ENCODE data around the gene IL17RC.

Gene IL17RC

DNA sequence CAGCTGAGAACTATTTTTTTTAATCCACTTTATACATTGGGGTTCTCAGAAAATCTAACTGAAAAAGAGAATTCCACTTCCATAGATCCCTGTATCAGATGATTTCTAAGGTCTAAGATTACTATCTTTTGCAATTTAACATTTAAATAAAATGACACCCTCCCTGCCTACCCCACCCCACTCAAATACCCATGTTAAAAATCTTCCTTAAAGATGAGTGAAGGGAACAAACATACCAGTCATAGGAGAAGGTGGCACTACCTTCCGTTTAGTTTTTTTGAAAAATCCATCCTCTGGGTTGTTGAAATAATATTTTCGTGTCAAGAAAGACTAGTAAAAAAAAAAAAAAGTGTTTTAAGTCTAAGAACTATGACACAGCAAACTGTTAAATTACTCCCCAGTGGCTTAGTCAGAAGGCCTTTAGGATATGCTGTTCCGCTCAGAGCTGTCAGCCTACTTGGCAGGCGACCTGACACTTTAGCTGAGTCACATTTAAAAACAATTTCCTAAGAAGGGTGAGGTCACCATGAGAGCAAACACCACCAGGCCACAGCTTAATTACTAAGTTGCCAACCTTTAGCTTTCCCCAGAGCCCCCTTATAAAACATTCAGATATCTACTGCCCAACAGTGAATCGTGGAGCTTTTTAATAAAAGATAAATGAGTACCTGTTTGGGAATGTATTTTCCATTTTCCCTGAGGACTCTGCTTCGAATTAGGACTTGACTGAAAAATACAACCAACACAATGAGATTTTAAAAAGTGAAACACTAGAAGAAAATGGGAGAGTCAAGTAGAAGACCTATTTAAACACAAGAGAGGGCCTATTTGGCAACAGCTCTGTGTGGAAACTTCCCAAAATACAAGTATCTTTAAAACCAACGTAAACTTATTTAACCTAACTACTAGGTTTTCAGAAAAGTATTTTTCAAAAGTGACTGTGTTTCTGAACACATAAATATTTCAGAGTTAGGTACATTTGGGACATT, 60.1 kb downstream of the IL17RC start:
- no peaks in the 10 kb centered on the region for H3K4me1 ChIP-seq (ENCODE audit: insufficient read depth, low read length)
- H3K79me2 ChIP-seq (ENCODE audit: insufficient read depth, low read length), result peaks cover 16% of the 10 kb centered on the region
- H4K20me1 ChIP-seq (ENCODE audit: insufficient read depth, low read length), result no peaks in the 10 kb centered on the region; the same call in 1 of the 2 replicates
- H2AFZ ChIP-seq (ENCODE audit: low read depth, low read length), result no peak overlapping the region
- H3K4me2 ChIP-seq (ENCODE audit: insufficient read depth, low read length), result no peak overlapping the region
- H3K27ac ChIP-seq (ENCODE audit: low read length), result no peak overlapping the region
- DNase-seq (no peak), ATAC-seq (ENCODE audit: insufficient read depth, low read depth) (no peak; the same call in 2 of the 3 replicates)
- no peaks in the 10 kb centered on the region for H3K27me3 ChIP-seq (ENCODE audit: insufficient read depth, low read length, poor library complexity)
- H3K36me3 ChIP-seq (ENCODE audit: insufficient read depth, low read length), result peaks cover 47% of the 10 kb centered on the region
- TF ChIP-seq, protein P1, sequence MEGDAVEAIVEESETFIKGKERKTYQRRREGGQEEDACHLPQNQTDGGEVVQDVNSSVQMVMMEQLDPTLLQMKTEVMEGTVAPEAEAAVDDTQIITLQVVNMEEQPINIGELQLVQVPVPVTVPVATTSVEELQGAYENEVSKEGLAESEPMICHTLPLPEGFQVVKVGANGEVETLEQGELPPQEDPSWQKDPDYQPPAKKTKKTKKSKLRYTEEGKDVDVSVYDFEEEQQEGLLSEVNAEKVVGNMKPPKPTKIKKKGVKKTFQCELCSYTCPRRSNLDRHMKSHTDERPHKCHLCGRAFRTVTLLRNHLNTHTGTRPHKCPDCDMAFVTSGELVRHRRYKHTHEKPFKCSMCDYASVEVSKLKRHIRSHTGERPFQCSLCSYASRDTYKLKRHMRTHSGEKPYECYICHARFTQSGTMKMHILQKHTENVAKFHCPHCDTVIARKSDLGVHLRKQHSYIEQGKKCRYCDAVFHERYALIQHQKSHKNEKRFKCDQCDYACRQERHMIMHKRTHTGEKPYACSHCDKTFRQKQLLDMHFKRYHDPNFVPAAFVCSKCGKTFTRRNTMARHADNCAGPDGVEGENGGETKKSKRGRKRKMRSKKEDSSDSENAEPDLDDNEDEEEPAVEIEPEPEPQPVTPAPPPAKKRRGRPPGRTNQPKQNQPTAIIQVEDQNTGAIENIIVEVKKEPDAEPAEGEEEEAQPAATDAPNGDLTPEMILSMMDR (IDR thresholded peaks at IDR 0.05; ENCODE audit: borderline replicate concordance, extremely low read depth, low read length, poor library complexity, severe bottlenecking), result no peak
- no peak for TF ChIP-seq EZH2 (IDR thresholded peaks at IDR 0.05; ENCODE audit: borderline replicate concordance, low read depth, low read length, severe bottlenecking)
- H3K4me3 ChIP-seq (ENCODE audit: low read depth in 1 of 2, low read length in 2 of 2), result no peak overlapping the region
- H3K9me3 ChIP-seq (ENCODE audit: insufficient read depth, low read length, severe bottlenecking), result no peaks in the 10 kb centered on the region
- H3K9ac ChIP-seq (ENCODE audit: low read depth, low read length), result no peak overlapping the region

DNA sequence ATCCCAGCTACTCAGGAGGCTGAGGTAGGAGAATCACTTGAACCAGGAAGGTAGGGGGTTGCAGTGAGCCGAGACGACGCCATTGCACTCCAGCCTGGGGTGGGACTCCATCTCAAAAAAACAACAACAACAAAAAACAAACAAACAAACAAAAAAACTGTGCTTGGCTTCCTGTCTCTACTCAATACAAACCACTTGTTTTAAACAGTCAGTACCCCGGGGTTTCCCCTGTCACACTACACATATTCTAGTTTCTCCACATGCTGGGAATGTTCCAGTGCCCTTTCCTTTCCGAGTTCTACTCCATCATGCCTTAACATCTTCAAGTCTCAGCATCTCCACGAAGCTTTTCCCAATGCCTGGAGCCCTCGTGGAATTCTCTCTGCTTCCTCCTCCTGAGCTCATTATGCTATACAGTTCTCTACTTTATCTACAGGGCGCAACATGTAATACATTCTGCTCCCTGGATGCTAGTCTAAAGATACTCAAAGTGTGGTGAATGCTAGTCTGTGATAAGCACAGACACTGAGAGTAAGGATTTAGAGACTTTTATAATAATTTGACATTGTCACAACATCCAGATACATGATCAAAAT, 61.9 kb downstream of the IL17RC start:
- no peak for DNase-seq
- Histone ChIP-seq H3K27ac (ENCODE audit: low read length) (no peak overlapping the region), H3K4me3 (ENCODE audit: low read depth in 1 of 2, low read length in 2 of 2) (no peak overlapping the region), H3K9ac (ENCODE audit: low read depth, low read length) (no peak overlapping the region), H3K27me3 (ENCODE audit: insufficient read depth, low read length, poor library complexity) (no peaks in the 10 kb centered on the region), H4K20me1 (ENCODE audit: insufficient read depth, low read length) (no peaks in the 10 kb centered on the region; the same call in 1 of the 2 replicates), H3K4me1 (ENCODE audit: insufficient read depth, low read length) (peaks cover 3% of the 10 kb centered on the region; the same call in 1 of the 2 replicates), H3K4me2 (ENCODE audit: insufficient read depth, low read length) (no peak overlapping the region), H3K79me2 (ENCODE audit: insufficient read depth, low read length) (peaks cover 31% of the 10 kb centered on the region), H3K9me3 (ENCODE audit: insufficient read depth, low read length, severe bottlenecking) (no peaks in the 10 kb centered on the region), H2AFZ (ENCODE audit: low read depth, low read length) (no peak overlapping the region), H3K36me3 (ENCODE audit: insufficient read depth, low read length) (peaks cover 42% of the 10 kb centered on the region)
- ATAC-seq (ENCODE audit: insufficient read depth, low read depth), result no peak
- TF ChIP-seq, protein P1 (IDR thresholded peaks at IDR 0.05; ENCODE audit: borderline replicate concordance, extremely low read depth, low read length, poor library complexity, severe bottlenecking), result no peak
- TF ChIP-seq EZH2 (IDR thresholded peaks at IDR 0.05; ENCODE audit: borderline replicate concordance, low read depth, low read length, severe bottlenecking), result no peak

GRCh38 chr3:9980251-9980650, 63.4 kb downstream of the IL17RC start:
- Histone ChIP-seq H2AFZ (ENCODE audit: low read depth, low read length) (no peak overlapping the region), H3K9ac (ENCODE audit: low read depth, low read length) (no peak overlapping the region), H3K9me3 (ENCODE audit: insufficient read depth, low read length, severe bottlenecking) (no peaks in the 10 kb centered on the region), H3K4me1 (ENCODE audit: insufficient read depth, low read length) (peaks cover 13% of the 10 kb centered on the region), H3K36me3 (ENCODE audit: insufficient read depth, low read length) (peaks cover 43% of the 10 kb centered on the region), H4K20me1 (ENCODE audit: insufficient read depth, low read length) (no peaks in the 10 kb centered on the region; the same call in 1 of the 2 replicates), H3K27ac (ENCODE audit: low read length) (no peak overlapping the region), H3K79me2 (ENCODE audit: insufficient read depth, low read length) (peaks cover 41% of the 10 kb centered on the region), H3K4me3 (ENCODE audit: low read depth in 1 of 2, low read length in 2 of 2) (no peak overlapping the region), H3K4me2 (ENCODE audit: insufficient read depth, low read length) (no peak overlapping the region), H3K27me3 (ENCODE audit: insufficient read depth, low read length, poor library complexity) (no peaks in the 10 kb centered on the region)
- ATAC-seq (ENCODE audit: insufficient read depth, low read depth), result no peak
- DNase-seq, result no peak
- TF ChIP-seq, protein P1 (IDR thresholded peaks at IDR 0.05; ENCODE audit: borderline replicate concordance, extremely low read depth, low read length, poor library complexity, severe bottlenecking), result no peak
- no peak for TF ChIP-seq EZH2 (IDR thresholded peaks at IDR 0.05; ENCODE audit: borderline replicate concordance, low read depth, low read length, severe bottlenecking)
